Ovary (tissue), 3 donors: ENCODE data around the gene RAET1E.

Experiments used
- CTCF ChIP-seq, 3 donors: fragments of 450-650 bp in 2 of 3; fragments of 200-600 bp in 1 of 3; IDR thresholded peaks; one replicate each; pipeline versions ENCODE4 v1.5.1 to v1.8.0; 2016 to 2022; ENCODE audit warnings: antibody characterized with exemption in 3 of 3, mild to moderate bottlenecking in 1 of 3
- EP300 ChIP-seq: sonication (generic); formaldehyde crosslinking; IDR thresholded peaks from one replicate; pipeline ENCODE4 v1.6.1; 2017; ENCODE audit warnings: antibody characterized with exemption
- donor health status: DM: no; HTN: no; CAD: no.

- no peak for TF ChIP-seq CTCF (IDR thresholded peaks at IDR 0.05)
- TF ChIP-seq EP300: no peak
Observed at GRCh38 chr6:149881860-149882259, 16.1 kb downstream of the RAET1E start.
